Kidney tubule cell (primary cell): Measurements from ENCODE around the gene R3HDM4.
A peak's percentile ranks its signal among the peaks of the same experiment; 100 is the strongest.

Experiments
- DNase-seq: peaks from one replicate; pipeline ENCODE4 v3.0.0-alpha.2; 2018; ENCODE audit warnings: low spot score

The R3HDM4 gene

GRCh38 chr19:929891-930258 lies 16.9 kb upstream of the R3HDM4 start:
- DNase-seq = no peak

GRCh38 chr19:929203-929890 lies 16.3 kb upstream of the R3HDM4 start:
- no peak for DNase-seq

DNA sequence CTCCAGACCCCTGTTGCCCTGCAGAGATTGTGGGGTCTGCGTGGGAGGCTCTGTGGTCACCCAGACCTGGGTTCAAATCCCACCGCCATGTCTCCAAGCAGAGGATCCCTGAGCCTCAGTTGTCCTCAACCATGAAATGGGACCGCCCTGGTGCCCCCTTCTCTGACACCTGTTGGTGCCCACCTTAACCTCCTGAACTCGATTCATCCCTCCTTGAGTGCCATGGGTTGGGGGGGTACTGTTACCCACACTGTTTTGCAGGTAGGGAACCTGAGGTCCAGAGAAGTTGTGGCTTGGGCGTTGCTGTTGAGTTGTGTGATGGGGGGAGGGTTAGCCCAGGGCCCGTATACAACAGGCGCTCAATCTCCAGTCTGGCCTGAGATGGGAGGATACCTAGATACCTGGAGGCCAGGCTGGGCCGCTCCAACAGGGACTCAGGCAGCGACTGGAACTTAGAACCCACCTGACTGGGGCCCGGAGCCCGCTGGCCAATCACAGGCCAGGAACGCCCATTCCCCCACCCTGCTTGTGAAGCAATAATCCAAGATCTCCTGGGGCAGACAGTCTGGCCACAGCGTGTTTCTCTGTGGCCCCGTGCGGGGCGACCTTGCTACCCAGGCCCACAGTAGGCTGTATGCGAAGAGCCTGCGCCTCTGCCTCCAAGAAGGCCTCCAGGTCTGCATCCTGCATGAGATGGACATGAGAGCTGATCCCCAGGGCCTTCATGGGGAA lies 15.6 kb upstream of the R3HDM4 start:
- DNase-seq = no peak

DNA sequence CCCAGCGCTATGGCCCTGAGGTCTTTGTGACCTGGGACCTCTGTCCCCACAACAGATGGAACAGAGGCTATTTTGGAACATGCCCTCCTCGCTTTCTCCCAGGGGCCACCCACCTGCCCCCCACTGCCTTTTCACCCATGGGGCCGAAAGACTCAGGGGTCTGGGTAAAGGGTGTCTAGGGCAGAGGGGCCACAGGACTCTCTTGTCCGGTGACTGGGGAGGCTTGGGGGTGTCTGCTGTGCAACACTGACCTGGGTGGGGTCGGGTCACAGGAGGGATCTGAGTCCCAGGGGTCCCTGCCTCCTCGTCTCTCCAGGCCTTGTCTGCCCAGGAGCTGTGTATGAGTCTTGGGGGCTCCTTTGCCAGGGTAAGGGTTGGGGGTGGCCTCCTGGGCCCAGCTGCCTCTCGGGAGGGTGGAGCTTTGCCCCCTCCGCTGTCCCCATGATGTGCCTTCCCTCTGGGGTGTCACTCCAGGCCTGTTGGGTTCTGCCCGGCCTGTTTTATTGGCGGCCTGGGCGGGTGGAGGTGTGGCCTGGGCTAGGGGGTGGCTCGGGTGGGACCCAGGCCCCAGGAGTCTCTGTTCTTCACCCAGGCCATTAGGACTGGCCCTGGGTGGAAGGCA lies 14.9 kb upstream of the R3HDM4 start:
- DNase-seq = no peak

DNA sequence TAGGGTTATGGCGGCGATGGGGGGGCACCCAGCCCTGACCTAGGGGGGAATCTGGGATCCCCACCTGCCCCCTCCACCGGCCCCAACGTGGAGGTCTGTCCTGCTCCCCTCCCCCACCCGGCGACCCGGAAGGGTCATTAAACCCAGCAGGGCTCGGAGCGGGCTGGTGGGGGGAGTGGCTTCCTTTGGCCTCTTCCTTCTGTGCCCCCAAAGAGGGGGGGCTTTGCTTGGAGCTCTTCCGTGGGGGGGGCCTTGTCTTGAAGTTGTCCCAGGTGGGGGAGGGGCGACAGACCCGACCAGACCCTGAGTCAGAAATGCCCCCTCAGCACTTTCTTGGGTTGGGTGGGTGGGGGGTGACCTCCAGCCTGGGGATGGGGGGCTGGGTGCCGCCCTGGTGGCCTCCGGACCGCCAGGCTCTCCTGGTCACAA lies 14.3 kb upstream of the R3HDM4 start:
- DNase-seq = no peak

GRCh38 chr19:926589-927350 lies 13.8 kb upstream of the R3HDM4 start:
- peak; percentile 29 for DNase-seq

DNA sequence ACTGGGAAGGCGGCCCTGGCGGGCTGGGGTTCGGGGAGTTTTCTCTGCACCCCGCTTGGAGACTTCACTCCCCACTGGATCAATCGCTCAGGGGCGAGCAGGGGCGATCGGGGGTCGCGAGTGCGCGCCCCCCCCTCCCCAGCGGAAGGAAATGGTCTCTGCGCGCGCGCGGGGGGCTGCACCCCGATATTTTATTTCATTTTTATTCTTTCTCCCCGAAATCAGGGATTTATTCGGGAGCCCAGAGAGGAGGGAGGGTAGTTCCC lies 13.2 kb upstream of the R3HDM4 start:
- no peak for DNase-seq

DNA sequence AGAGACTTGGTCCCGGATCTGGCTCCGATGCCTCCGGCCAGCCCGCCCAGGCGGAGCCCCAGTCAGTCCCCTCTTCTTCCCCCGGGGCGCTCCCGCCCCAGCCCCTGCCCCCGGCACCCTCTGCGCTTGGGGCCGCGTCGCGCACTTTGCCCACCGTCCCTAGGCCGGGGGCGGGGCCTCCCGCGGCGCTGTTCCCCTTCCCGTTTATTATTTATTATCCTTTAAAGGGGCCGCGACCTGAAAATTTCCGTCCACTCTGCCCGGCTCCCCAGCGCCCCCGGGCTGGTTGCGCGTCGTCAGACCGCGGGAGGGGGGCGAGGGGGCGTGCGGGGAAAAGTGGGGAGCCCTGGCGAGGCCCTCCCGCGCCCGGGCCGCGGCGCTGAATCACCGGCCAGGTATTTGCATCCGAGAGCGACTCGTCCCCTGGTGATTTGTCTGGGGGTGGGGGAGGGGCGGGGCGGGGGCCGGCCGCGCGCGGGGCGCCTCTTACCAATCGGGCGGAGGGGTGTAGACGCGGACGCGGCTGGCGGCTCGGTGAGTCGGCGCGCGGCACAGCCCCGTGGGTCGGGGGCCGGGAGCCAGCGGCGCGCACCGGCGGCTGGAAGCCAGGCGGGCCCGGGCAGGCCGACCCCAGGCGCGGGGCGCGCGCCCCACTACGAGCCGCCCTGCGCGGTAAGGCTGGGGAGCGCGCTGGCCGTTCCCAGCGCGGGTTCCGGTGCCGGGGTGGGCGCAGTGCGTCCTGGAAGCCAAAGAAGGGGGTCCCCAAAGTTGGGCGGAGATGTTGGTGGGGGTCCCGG lies 12.7 kb upstream of the R3HDM4 start, which contains the start of gene ARID3A:
ARID3A (plus strand) TSS at position 510 of the 797 bp plus-strand sequence. CDS start 3,494 bp downstream, outside the sequence.
- peak; percentile 88 for DNase-seq

DNA sequence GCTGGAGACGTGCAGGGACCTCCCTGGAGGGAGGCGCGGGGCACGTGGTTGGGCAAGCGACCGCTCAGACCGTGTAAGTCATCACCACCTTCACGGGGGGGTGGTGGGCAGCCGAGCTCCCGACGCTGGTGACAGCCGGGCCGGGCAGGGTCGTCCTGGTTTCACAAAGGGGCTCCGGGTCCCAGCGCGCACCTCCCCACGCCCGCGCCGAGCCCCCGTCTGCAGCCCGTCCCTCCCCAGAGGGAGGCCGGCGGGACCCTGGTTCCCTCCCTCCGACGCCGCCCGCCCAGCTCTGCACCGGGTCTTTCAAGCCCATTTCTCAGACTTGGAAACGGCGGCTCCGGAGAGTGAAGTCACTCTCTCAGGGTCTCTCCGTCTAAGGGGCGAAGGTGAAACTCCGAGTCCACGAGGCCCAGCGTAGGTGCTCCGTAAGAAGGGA lies 12.1 kb upstream of the R3HDM4 start:
- peak; percentile 66 for DNase-seq

GRCh38 chr19:924553-925086 lies 11.6 kb upstream of the R3HDM4 start:
- no peak for DNase-seq

- peak; percentile 25 for DNase-seq
Measured at GRCh38 chr19:920051-920864, 7.2 kb upstream of the R3HDM4 start.

- DNase-seq = peak; percentile 42
Measured at GRCh38 chr19:919199-920050, 6.4 kb upstream of the R3HDM4 start.

- no peak for DNase-seq
Measured at GRCh38 chr19:918481-919198, 5.6 kb upstream of the R3HDM4 start.

DNA sequence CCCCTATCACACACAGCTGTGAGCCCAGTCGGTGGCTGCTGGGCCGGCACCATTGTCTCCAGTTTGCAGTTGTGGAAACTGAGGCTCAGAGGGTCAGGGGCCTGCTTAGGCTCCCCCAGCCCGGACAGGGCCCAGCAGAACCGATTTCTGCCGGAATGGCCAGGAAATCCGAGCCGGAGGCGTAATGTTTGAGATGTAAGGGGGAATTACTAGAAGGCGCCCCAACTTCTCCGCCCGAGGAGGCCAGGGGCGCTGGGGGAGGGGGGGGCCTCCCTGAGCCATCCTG lies 5.1 kb upstream of the R3HDM4 start:
- DNase-seq = no peak

DNA sequence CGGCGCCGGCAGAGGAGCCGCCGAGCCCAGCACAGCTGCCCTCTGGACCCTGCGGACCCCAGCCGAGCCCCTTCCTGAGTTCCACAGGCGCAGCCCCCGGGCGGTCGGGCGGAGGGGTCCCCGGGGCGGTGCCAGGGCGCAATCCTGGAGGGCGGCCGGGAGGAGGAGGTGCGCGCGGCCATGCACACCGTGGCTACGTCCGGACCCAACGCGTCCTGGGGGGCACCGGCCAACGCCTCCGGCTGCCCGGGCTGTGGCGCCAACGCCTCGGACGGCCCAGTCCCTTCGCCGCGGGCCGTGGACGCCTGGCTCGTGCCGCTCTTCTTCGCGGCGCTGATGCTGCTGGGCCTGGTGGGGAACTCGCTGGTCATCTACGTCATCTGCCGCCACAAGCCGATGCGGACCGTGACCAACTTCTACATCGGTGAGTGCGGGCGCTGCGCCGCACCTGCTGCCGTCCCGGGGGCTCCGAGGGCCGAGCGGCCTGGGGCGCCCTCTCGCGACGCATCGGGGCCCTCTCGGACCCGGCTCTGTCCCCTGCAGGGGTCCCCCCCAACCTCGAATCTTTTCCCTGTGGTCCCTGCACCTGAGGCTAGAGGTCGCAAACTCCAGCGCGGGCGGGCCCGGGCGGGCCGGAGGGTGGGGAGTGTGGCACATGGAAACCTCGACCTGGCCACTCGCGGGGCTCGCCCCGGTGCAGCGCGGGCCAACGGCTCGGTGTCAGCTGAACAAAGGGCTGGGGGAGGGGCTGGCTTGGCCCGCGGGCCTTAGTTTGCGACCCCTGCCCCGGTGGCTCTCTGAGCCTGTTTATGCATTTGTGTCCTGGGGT lies 4.5 kb upstream of the R3HDM4 start, which contains the start of gene KISS1R:
KISS1R (plus strand) TSS at position 11 of the 829 bp plus-strand sequence; CDS start at position 181, 170 bp downstream.
- DNase-seq = peak; percentile 40

- DNase-seq = no peak
Measured at GRCh38 chr19:916645-917322, 3.8 kb upstream of the R3HDM4 start.
